ENCODE measurements around the gene SCAF8. TPM values are rescaled to one million over a fixed set of nuclear protein-coding genes. Genes with fewer than 3 reads are reported as not detected.

The SCAF8 gene
- 32.1 and 44.3 TPM in 2 replicates for total RNA-seq

GRCh38 chr6:154733183-154733625 lies at the start of gene SCAF8:
TSS of gene SCAF8 (plus strand) at chr6:154733416. CDS start at chr6:154733901, 485 bp downstream.

Other genes with a start within 250 kb of the SCAF8 start
- 2.1 and 6.5 TPM in 2 replicates for gene CNKSR3, start 222.7 kb upstream of the SCAF8 start, total RNA-seq

All from nasal cavity respiratory epithelium epithelial cell of viscerocranial mucosa (primary cell).